Fibroblast of peridontal ligament (primary cell): ENCODE data around the gene BBS9.
A peak's percentile ranks its signal among the peaks of the same experiment; 100 is the strongest.
"Not testable (repeated sequence)": the region's sequence is repeated elsewhere in the genome, so short reads cannot be mapped to it uniquely, and the experiment has no call there.

Source experiments
- DNase-seq: peaks from one replicate; pipeline ENCODE4 v3.0.0-alpha.2; 2010; ENCODE audit errors: extremely low read depth

The BBS9 gene

DNA sequence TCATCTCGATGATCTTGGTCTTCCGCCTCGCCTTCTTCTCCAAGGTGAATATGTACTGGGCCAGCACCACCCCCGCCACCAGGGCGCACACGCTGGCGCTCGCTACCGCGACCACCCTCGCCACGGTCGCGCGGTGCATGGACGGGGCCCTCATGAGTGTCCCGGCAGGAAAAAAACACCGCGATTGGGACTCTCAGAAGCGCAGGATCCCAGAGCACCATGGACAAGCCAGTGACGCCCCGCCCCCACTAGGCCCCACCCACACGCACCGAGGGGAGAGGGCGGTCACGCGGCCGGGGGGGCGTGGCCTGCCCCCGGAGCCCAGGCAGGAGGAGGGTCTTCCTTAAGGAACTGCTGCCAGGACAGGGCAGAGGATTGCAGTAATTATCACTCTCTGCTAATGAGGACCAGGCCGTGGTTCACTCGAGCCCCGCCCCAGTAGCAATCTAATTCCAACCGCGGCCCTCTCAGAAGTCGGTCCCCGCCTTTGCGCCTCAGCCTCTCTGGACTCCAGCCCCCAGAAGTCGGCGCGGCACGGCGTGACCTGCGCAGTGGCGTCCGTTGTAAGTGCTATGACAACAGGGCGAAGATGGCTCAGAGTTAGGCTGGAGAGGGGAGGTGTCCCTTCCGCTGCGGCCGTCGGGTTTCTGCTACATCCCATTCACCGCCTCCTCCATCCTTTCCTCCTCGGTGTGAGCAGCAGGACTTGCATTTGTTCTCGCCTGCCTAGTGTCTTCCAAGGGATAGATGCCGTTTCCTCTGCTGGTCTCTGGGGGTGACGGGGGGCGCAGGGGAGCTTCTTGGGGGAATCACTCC, at the start of gene BBS9:
BBS9 (plus strand) TSS at position 575 of the 816 bp plus-strand sequence. CDS start 16,689 bp downstream, outside the sequence.
- peak; percentile 95 for DNase-seq

DNA sequence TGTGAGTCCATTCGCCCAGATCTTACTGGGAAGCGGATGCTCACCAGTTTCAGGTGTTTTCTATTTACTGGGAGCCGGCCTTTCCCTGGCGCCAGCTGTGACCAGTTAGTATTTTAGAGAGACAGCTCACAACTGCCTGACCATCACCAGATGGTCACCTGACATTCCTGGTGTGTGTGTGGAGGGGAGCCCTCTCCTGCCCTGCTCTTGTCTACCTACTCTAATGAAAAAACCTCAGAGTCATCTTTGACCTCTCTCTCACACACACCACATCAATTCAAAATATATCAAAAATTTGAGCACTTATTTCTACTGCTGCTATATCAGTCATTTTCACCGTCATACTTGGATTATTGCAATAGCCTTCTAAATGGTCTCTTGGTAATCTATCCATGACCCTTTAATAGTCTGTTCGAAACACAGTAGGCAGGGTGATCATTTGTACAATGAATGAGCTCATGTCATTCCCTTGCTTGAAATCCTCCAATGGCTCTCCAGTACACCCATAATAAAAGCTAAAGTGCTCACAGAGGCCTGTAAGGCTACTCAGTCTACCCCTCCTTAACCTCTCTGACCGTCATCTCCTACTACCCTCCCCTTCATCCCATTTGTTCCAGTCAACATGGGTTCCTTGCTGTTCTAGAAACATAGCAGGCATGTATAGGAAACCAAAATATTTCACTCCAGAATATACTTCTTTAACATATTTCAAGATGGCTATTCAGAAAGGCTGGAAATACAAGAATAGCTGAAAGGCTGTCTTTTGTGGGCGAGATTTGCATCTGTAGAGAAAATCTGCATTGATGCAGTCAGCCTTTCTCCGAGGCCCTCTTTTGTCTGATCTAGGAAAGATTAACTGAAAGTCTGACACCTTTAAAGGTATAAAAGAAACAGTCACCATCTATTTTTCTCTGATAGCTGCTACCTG, 49.3 kb upstream of the BBS9 start:
- no peak for DNase-seq

DNA sequence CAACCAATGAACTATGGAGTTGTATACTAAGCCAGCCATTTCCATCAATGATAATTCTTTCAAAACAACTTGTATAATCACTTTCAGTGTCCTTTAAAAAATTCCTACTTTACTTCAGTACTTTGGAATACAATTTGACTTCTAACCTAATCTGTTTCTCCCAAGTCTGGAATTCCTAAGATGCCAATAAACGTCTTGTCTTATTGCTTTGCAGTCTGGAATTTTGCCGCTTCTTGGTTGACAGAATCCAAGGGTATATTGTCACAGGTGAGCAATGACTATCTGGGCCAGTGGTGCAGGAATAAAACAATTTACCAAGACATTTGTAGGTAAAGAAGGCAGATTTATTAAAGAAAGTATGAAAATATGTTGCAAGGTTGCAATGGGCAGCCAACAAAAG, 42.0 kb upstream of the BBS9 start:
- no peak for DNase-seq

DNA sequence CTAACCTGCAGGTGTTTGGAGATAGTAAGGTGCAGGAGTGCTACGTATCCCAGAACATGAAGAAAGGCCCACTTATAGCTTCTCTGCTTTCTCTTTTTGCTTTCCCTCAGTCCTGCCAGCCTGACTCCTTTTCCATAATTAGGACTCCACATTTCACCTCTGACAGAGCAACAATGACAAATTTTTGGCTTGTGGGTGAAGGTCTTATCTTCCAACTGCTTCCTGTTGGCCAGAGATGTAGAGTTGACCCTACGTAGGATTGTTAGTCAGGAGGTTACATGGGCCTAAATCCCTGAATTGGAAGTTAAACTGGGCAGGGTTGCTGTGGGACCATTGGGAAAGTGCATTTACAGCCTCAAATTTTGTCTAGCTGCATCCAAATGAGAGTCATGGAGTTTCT, 41.5 kb upstream of the BBS9 start:
- DNase-seq, result no peak

DNA sequence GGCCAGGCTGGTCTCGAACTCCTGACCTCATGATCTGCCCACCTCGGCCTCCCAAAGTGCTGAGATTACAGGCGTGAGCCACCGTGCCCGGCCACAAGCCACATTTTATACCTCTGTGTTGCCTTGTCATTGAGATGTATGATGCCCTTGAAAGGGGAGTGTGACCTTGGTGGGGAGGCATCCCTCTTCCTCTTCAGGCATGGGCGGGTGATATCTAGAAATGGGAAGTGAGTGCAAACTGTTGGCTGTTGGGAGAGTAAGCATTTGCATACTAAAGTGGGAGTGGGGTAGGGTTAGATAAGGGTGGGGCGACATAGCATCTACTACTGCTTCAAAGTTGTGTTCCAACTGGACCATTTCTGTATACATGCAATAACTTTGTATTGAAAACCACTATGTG, 40.2 kb upstream of the BBS9 start:
- no peak for DNase-seq

DNA sequence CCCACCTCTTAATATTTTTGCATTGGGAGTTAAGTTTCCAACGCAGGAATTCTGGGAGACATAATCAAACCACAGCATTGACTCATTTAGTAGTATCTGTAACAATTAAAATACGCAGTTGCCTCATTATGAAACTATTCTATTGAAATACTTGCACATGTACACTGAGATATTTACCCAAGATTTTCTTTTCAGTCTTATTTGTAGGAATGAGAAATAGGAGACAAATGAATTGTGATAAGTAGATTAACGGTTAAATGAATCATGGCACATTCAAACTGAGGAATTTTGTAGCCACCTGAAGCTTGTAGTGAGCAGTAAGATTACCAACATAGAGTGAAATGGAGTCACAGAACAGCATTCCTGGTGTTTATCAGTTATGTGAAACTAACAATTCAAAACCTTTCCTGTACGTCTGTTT, 38.2 kb upstream of the BBS9 start:
- peak; percentile 53 for DNase-seq

DNA sequence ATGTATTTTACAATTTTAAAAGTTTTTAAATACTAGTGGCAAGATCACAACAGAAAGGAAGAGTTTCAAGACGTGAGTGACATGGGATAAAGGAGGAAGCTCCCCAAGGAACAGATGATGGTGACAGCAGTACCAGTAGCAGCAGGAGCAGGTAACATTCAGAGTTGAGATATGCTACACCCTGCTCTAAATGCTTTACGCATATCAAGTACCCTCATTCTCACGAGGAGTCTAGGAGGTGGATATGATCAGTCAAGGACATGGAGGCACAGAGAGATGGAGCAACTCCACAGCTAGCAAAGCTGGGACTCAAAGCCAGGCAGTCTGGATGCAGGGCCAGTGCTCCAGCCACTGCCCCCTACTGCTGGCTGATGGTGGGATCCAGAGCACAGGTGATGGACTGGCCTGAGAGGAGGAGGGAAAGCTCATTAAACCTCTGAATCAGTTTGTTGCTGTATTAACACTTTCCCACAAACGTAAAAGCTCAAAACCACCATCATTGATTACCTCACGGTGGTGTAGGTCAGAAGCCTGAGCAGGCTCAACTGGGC, 37.6 kb upstream of the BBS9 start:
- DNase-seq, result no peak

DNA sequence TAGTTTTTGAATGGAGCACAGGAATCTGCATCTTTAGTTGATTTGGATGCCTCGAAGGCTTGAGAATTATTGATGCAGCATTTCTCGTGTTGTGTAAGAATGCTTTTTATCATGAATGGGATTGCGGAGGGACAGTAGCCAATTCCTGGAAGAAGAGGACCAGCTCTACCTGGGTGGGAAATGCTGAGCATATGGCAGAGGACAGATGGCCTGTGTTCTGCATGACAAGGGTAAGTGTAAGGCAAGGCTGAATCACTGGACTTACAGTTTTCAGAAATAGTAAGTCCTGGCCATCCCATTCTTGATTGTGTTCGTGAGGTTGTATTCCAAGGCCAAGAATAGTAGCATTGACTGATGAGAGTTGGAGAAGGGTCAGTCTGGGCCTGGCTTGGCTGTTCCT, 36.1 kb upstream of the BBS9 start:
- no peak for DNase-seq

DNA sequence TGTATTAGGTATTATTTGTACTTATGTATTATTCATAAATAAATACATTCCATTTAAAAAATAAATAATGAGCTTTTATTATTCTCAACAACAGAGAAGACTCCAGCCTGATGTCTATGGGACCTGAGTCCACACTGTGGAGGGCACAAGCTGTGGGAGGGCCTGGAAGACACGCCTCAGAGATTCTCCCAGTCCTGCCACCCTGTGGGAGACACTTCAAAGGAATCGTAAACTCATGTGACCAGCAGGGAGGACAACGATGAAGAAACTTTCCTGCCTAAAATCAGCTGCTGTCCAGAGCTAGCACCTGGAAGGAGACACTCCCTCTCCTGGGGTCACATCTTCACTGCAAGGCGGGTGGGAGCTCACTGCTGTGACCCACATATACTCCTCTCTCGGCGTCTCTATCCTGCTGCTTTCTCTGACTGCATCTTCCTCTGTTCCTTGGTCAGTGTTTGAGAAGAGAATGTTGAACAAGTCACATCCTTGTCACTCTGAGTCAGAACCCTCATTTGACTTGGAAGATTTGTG, 34.6 kb upstream of the BBS9 start:
- not testable (repeated sequence) for DNase-seq

DNA sequence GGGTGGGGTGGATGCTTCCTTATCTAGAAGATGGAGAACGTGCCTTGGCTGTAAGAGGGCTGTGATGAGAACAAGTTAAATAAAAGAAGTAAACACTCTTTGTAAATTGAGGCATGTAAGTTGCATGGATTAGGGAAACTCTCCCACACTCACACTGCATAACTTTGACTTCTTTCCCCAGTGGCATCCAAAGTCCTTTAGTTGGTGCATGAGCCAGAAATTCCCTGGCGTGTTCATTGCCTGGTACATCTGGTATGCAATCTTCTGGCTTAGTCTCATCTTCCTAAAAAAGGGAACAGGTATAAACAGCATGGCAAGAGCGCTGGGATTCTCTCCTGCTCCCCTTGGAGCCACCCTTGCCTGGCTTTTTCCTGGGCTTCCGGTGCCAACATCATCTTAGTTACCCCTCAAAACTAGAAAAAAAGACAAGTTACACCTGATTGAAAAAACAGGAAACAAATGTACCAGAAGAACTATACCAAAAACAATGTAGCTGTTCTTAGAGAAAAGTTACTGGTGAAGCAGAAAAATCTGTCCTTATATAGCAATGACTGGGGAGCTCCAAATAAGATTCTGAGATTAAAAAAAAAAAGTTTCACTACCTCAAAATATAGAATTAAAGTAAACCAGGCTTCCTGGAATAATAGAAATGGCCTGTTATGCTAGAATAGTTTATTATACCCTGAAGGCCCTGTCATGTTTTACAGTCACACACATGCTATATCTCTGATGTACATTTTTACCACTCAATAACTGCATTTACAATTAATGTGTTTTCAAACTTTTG, 30.0 kb upstream of the BBS9 start:
- no peak for DNase-seq

DNA sequence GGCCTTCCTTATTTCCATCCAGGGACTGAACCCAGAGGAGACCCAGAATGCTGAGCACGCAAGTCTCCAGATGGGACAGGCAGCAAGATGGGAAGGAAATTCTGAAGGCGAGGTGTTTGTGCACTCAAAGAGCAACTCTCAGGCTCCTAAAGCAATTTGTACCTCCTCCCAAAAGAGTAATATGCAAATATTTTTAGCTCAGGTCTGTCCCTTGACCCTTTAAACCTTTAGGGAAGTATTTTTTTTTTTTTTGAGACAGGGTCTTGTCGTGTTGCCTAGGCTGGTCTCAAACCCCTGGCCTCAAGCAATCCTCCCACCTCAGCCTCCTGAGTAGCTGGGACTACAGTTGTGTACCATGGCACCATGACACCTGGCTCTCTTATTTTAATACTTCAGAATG, 28.6 kb upstream of the BBS9 start:
- no peak for DNase-seq

DNA sequence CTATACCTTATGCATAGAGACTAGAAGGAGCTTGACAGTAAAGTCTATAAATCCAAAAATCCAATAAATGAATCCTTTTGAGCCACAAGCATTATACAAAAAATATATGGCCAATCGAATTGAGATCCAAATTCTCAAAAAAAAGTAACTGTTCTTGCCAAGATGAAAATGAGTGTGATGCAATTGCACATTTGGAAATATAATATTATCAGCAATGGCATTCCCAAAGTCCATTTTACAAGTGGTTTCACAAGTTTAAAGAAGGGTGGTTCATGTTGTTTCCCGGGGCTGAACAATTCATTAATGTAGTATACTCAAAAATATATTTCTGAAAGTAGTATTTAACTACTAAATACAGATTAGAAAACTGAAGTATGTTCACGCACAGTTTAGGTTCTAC, 27.5 kb upstream of the BBS9 start:
- DNase-seq, result peak; percentile 43

DNA sequence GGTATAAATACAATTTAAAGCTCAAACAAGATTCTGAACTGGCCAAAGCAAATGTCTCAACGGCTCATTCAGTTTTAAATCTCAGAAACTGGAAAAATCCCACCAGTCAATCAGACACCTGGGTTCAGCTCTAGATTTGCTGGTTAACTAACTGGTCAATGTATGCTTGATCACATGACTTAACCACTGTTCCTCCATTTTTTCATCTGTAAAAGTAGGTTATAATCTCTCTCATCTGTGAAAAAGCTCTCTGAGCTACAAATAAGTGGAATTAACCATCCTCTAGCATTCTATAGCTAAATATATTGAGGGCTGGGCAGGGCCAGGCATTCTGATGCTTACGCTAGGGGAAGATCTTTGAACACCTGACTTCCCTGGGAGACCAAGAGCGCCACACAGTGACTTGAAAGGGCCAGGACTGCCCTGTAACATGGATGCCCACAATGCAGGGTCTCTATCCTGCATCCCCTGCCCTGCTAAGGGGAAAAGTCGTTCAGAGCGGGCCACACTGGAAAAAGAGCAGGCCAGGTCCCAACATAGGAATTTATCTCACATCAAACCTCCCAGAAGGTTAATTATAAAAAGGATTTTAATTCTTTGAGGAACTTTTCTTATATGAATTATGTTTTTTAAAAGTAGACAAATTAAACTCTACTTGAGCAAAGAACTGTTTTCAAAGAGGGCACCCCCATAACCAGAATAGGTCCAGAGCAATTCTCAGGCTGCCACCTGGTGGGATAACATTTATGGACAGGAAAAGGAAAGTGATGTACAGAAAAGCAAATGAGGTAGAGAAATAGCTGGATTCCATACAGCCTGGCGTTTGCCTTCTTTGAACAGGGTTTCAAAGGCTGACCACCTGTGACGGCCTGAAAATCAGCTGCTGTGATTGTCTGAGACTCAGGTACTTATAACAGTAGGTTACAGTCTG, 22.0 kb upstream of the BBS9 start:
- peak; percentile 68 for DNase-seq

DNA sequence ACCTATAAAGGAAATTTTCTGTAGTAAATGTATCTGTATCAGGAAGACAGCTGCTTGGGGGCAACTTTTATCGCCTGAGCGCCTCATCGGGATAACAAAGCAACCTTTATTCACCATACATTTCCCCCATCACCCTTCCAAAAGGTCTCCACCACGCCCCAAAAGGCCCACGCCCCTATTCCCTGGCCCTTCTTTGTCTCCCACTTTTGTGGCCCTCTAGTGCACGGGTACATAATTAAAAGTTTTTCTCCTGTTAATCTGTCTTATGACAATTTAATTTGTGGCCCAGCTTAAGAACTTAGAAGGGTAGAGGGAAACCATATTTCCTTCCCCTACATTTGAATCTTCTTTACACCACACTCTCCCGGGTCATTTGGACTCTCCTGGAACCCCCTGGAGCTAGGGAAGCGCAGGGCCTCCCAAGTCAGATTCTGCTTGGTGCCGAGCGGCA, 20.8 kb upstream of the BBS9 start:
- DNase-seq, result no peak

DNA sequence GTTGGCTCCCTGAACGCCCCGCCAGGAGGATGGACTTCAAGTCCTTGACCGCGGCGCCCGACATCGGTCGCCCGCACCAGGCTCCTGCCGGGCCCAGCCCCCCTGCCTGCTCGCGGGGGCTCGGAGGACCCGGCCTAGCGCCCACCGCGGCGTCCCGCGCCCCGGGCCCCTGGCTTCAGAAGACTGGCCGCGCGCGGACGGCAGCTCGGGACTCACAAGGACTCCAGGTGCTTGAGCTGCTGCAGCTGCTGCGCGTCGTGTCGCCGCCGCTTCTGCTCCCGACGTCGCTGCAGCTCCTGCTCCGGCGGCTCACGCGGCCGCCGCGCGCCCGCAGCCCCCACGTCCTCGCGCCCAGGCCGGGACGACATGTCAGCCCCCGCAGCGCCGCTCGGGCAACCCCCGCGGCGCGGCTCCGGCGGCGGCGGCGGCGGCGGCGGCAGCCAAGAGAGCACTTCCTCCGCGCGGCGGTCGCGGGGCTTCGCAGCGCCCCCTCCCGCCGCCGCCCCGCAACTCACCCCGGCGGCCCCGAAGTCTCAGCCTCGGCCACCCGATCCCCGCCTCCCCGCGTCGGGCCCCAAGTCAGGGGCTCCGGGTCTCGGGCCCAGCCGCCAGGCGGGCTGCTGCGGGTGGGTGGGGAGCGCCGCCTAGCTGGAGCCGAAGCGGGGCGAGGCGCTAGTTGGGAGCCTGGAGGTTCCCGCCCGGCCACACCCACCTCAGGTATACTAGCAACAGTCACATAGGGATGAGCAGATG, 20.2 kb upstream of the BBS9 start, which contains the start of gene RP9:
RP9 (minus strand) TSS at position 400 of the 753 bp plus-strand sequence; CDS start at position 368, 32 bp downstream.
- no peak for DNase-seq

DNA sequence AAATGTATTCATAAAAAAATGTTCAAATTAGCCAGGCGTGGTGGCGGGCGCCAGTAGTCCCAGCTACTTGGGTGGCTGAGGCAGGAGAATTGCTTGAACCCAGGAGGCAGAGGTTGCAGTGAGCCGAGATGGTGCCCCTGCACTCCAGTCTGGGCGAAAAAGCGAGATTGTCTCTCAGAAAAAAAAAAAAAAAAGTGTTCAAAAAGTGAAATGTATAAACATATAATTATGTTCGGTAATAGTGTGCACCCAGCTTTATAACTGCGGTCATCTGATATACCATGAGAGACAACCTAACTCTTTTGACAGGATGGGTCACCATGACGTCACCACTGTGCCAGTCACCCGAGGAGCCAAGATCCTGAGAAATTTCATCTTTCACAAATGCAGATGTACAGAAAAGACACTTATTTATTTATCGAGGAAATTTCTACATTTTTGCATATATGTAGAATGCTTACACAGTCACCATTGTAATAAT, 19.6 kb upstream of the BBS9 start:
- DNase-seq, result peak; percentile 51

DNA sequence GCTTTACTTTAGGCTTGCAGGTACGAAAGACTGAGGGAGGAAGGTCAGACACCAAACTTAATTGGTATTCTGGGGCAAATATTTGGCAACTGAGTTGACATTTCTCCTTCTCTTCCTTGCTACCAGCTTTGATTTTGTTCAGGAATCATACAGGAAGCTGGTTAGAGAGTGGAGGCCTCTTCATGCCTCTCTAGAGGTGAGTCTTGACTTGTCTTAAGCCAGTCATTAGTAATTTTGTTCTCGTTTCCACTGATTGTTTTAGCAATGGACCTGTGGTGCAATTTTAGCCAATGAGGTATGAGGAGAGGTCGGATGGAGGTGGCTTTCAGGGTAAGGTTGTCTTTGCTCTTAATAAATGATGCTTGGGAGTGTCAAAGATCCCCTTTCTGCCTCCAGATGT, 17.8 kb upstream of the BBS9 start:
- DNase-seq, result no peak

DNA sequence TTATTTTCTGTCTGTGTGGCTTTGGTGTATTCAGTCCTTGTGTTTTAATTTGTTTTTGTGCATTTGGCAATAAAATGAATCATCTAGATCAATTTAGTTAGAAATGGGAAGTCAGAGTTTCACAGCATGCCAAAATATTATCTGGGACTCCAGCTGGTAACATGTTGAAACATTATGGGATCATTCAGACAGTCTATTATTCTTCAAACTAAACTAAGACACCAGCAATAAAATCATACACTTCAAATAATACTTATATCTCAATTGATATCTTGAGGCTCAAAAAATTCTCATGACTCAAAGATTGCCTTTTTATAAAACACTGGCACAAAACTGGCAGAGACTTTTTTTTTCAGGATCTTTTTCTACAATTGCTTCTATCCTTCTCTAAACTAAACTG, 14.4 kb upstream of the BBS9 start:
- no peak for DNase-seq

DNA sequence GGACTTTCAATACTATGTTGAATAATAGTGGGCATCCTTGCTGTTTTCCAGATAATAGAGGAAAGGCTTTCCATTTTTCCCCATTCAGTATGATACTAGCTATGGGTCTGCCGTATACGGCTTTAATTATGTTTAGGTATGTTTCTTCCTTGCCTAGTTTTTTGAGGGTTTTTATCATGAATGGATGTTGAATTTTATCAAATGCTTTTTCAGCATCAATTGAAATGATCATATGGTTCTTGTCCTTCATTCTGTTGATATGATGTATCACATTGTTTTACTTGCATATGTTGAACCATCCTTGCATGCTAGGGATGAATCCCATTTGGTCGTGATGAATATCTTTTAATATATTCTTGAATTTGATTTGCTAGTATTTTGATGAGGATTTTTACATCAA, 11.0 kb upstream of the BBS9 start:
- no peak for DNase-seq
